H9 (cell line): ENCODE measurements around the gene R3HDML. TPM values are rescaled to one million over a fixed set of nuclear protein-coding genes. Genes with fewer than 3 reads are reported as not detected.
A peak's percentile ranks its signal among the peaks of the same experiment; 100 is the strongest.

Source experiments
- DNase-seq: peaks from one replicate; pipeline ENCODE4 v3.0.0-alpha.2; 2017
- H2AFZ ChIP-seq: one replicate; pipeline ENCODE4 v1.6.1; 2013; ENCODE audit warnings: mild to moderate bottlenecking, low read length, control low read depth, moderate library complexity
- H2AK5ac ChIP-seq: 2 replicates; pipeline ENCODE4 v1.6.1; 2013; ENCODE audit warnings: low read length, control low read depth, mixed read lengths; ENCODE audit not compliant: insufficient read length
- H2BK120ac ChIP-seq: one replicate; pipeline ENCODE4 v1.6.1; 2013; ENCODE audit warnings: low read depth, mild to moderate bottlenecking, low read length, control low read depth, inconsistent platforms; ENCODE audit not compliant: poor library complexity, severe bottlenecking
- H2BK12ac ChIP-seq: 2 replicates; pipeline ENCODE4 v1.6.1; 2013; ENCODE audit warnings: low read length, control low read depth, mixed read lengths, low read depth; ENCODE audit not compliant: insufficient read length
- H2BK15ac ChIP-seq: 2 replicates; pipeline ENCODE4 v1.6.1; 2013; ENCODE audit warnings: low read depth, low read length, control low read depth
- H2BK20ac ChIP-seq: one replicate; pipeline ENCODE4 v1.6.1; 2013; ENCODE audit warnings: low read depth, mild to moderate bottlenecking, low read length, control low read depth, inconsistent platforms; ENCODE audit not compliant: poor library complexity, severe bottlenecking
- H2BK5ac ChIP-seq: 2 replicates; pipeline ENCODE4 v1.6.1; 2013; ENCODE audit warnings: low read length, control low read depth, mixed read lengths; ENCODE audit not compliant: insufficient read length
- H3K14ac ChIP-seq: 2 replicates; pipeline ENCODE4 v1.6.1; 2013; ENCODE audit warnings: low read length, control low read depth; ENCODE audit not compliant: insufficient read depth
- H3K18ac ChIP-seq: 2 replicates; pipeline ENCODE4 v1.6.1; 2013; ENCODE audit warnings: low read depth, mild to moderate bottlenecking, mixed read lengths, low read length, control low read depth; ENCODE audit not compliant: insufficient read length
- H3K23ac ChIP-seq: 2 replicates; pipeline ENCODE4 v1.6.1; 2013; ENCODE audit warnings: low read length, control low read depth, mixed read lengths, low read depth; ENCODE audit not compliant: insufficient read length
- H3K23me2 ChIP-seq: 2 replicates; pipeline ENCODE4 v1.6.1; 2013; ENCODE audit warnings: low read depth, mild to moderate bottlenecking, mixed read lengths, low read length, control low read depth; ENCODE audit not compliant: insufficient read length, poor library complexity, severe bottlenecking
- H3K27ac ChIP-seq: 2 replicates; pipeline ENCODE4 v1.5.1; 2013; ENCODE audit warnings: low read length, control low read depth, mixed read lengths, low read depth; ENCODE audit not compliant: insufficient read length
- H3K27me3 ChIP-seq: 2 replicates; pipeline ENCODE4 v1.6.1; 2013; ENCODE audit warnings: low read length, control low read depth, inconsistent platforms; ENCODE audit not compliant: insufficient read depth
- H3K4ac ChIP-seq: 2 replicates; pipeline ENCODE4 v1.6.1; 2013; ENCODE audit warnings: low read depth, mild to moderate bottlenecking, control low read depth, inconsistent platforms, low read length, moderate library complexity
- H3K4me1 ChIP-seq: 2 replicates; pipeline ENCODE4 v1.6.1; 2013; ENCODE audit warnings: low read length, control low read depth, inconsistent platforms; ENCODE audit not compliant: insufficient read depth
- H3K4me2 ChIP-seq: 2 replicates; pipeline ENCODE4 v1.6.1; 2013; ENCODE audit warnings: low read length, control low read depth, mixed read lengths; ENCODE audit not compliant: insufficient read length, insufficient read depth
- H3K56ac ChIP-seq: 2 replicates; pipeline ENCODE4 v1.6.1; 2013; ENCODE audit warnings: low read depth, mild to moderate bottlenecking, mixed read lengths, low read length, control low read depth; ENCODE audit not compliant: insufficient read length
- H3K79me1 ChIP-seq: 2 replicates; pipeline ENCODE4 v1.6.1; 2013; ENCODE audit warnings: low read depth, mild to moderate bottlenecking, moderate library complexity, low read length, control low read depth, inconsistent platforms; ENCODE audit not compliant: insufficient read depth, poor library complexity, severe bottlenecking
- H3K79me2 ChIP-seq: 2 replicates; pipeline ENCODE4 v1.6.1; 2013; ENCODE audit warnings: low read length, control low read depth, inconsistent platforms; ENCODE audit not compliant: insufficient read depth
- H3K9ac ChIP-seq: 2 replicates; pipeline ENCODE4 v1.6.1; 2013; ENCODE audit warnings: low read length, control low read depth, mixed read lengths; ENCODE audit not compliant: insufficient read length; ENCODE audit errors: extremely low read depth
- H3K9me3 ChIP-seq: one replicate; pipeline ENCODE4 v1.6.1; 2013; ENCODE audit warnings: low read depth, low read length, inconsistent platforms; ENCODE audit not compliant: control insufficient read depth
- H3T11ph ChIP-seq: one replicate; pipeline ENCODE4 v1.6.1; 2013; ENCODE audit warnings: mild to moderate bottlenecking, low read length, control low read depth, inconsistent platforms
- H4K20me1 ChIP-seq: one replicate; pipeline ENCODE4 v1.6.1; 2013; ENCODE audit not compliant: control insufficient read depth, insufficient read length, insufficient read depth
- H4K5ac ChIP-seq: 2 replicates; pipeline ENCODE4 v1.6.1; 2013; ENCODE audit warnings: low read depth, mild to moderate bottlenecking, mixed read lengths, low read length, control low read depth; ENCODE audit not compliant: insufficient read length
- H4K8ac ChIP-seq: replicated peaks from 2 replicates; pipeline ENCODE4 v1.6.1; 2013; ENCODE audit warnings: low read length, control low read depth, mixed read lengths, low read depth; ENCODE audit not compliant: insufficient read length
- H4K91ac ChIP-seq: 2 replicates; pipeline ENCODE4 v1.6.1; 2013; ENCODE audit warnings: low read depth, mild to moderate bottlenecking, moderate library complexity, mixed read lengths, low read length, control low read depth; ENCODE audit not compliant: insufficient read length
- H3K27ac Mint-ChIP-seq, 3 experiments: 2 replicates in 2 of 3; 3 replicates in 1 of 3; pipeline ENCODE4 v1.8.0; 2020 to 2021; ENCODE audit warnings: mixed read lengths in 3 of 3, mild to moderate bottlenecking in 1 of 3, moderate library complexity in 1 of 3
- H3K27me3 Mint-ChIP-seq: 2 replicates; pipeline ENCODE4 v1.8.0; 2021; ENCODE audit warnings: low read depth, mild to moderate bottlenecking, moderate library complexity, mixed read lengths
- H3K36me3 Mint-ChIP-seq, 3 experiments: 2 replicates in 2 of 3; 3 replicates in 1 of 3; pipeline ENCODE4 v1.8.0; 2020 to 2021; ENCODE audit warnings: low read depth in 3 of 3, mixed read lengths in 3 of 3; ENCODE audit not compliant: insufficient read depth in 1 of 3
- H3K4me1 Mint-ChIP-seq, 2 experiments: 2 replicates each; pipeline ENCODE4 v1.8.0; 2020; ENCODE audit warnings: mixed read lengths in 2 of 2
- H3K4me3 Mint-ChIP-seq, 2 experiments: 2 replicates in 1 of 2; 3 replicates in 1 of 2; pipeline ENCODE4 v1.8.0; 2020 to 2021; ENCODE audit warnings: mild to moderate bottlenecking in 2 of 2, mixed read lengths in 2 of 2, moderate library complexity in 1 of 2
- H3K9me3 Mint-ChIP-seq, 2 experiments: 2 replicates in 1 of 2; 3 replicates in 1 of 2; pipeline ENCODE4 v1.8.0; 2020; ENCODE audit warnings: mild to moderate bottlenecking in 2 of 2, mixed read lengths in 2 of 2, moderate library complexity in 1 of 2
- WGBS: extraction: QIAGEN DNeasy Blood & Tissue Kit; methylation state at CpG from one replicate; pipeline ENCODE4 v1.1.7; 2013; ENCODE audit warnings: missing lambda C conversion rate, low lambda C conversion rate, mixed read lengths; ENCODE audit not compliant: insufficient read length; ENCODE audit errors: extremely low coverage; 5-methylcytosine and 5-hydroxymethylcytosine counted together
- total RNA-seq: library from RNA; stranded (reverse); gene quantifications from 2 replicates; pipeline ENCODE4 v1.2.1, GENCODE V29; 2021
- TF ChIP-seq, protein P1 (sequence below): fragments of 200-600 bp; sonication (generic); conservative IDR thresholded peaks from 3 replicates; pipeline ENCODE4 v1.8.0; 2021; ENCODE audit warnings: antibody characterized with exemption, mild to moderate bottlenecking

Gene R3HDML
- total RNA-seq, 1 experiment from 2014 or later = not detected

DNA sequence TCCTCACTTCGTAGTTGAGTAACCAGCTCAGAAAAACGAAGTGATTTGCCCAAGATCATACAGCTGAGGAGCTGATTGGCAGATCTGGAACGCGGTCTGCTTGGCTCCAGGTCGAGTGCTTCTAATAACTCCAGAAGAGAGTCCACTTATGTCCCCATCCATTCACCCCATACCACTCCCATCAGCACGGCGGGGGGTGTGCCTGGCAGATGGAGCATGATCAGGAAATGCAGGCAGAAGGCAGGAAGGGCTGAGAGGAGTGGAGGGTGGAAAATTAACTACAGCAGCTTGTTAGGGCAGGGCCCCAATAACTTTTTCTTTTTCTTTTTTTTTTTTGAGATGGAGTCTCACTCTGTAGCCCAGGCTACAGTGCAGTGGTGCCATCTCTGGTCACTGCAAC is 40.8 kb upstream of the R3HDML start:
- H2BK120ac ChIP-seq = no peak overlapping the region
- no peaks in the 10 kb centered on the region for H3K23me2 ChIP-seq
- H3K14ac ChIP-seq = no peak overlapping the region
- H3K9me3 ChIP-seq = no peaks in the 10 kb centered on the region
- no peak overlapping the region for H4K91ac ChIP-seq
- H3K9ac ChIP-seq = no peak overlapping the region
- H2BK15ac ChIP-seq = no peak overlapping the region
- Mint-ChIP-seq H3K27me3 (no peaks in the 10 kb centered on the region), H3K4me1 (peaks cover 2 to 3% of the 10 kb centered on the region in 2 experiments), H3K4me3 (no peak overlapping the region), H3K27ac (peak overlapping the region in 2 of 3 experiments; percentile 85 to 96; a peak in 4 of 7 replicates), H3K9me3 (no peaks in the 10 kb centered on the region), H3K36me3 (no peaks in the 10 kb centered on the region)
- no peak overlapping the region for H2BK20ac ChIP-seq
- no peak overlapping the region for H2BK12ac ChIP-seq
- H3K79me1 ChIP-seq = no peaks in the 10 kb centered on the region
- no peaks in the 10 kb centered on the region for H3K4me1 ChIP-seq
- no peaks in the 10 kb centered on the region for H3K27me3 ChIP-seq
- no peak overlapping the region for H3T11ph ChIP-seq
- H2AFZ ChIP-seq = no peak overlapping the region
- no peak overlapping the region for H3K23ac ChIP-seq
- H2AK5ac ChIP-seq = no peak overlapping the region
- no peak overlapping the region for H3K27ac ChIP-seq
- no CpG with 5 or more reads among the region's 7 CpGs for WGBS
- DNase-seq = no peak
- H2BK5ac ChIP-seq = no peak overlapping the region
- no peak overlapping the region for H3K4ac ChIP-seq
- H3K18ac ChIP-seq = no peak overlapping the region
- no peaks in the 10 kb centered on the region for H3K79me2 ChIP-seq
- no peak overlapping the region for H4K8ac ChIP-seq
- TF ChIP-seq, protein P1, sequence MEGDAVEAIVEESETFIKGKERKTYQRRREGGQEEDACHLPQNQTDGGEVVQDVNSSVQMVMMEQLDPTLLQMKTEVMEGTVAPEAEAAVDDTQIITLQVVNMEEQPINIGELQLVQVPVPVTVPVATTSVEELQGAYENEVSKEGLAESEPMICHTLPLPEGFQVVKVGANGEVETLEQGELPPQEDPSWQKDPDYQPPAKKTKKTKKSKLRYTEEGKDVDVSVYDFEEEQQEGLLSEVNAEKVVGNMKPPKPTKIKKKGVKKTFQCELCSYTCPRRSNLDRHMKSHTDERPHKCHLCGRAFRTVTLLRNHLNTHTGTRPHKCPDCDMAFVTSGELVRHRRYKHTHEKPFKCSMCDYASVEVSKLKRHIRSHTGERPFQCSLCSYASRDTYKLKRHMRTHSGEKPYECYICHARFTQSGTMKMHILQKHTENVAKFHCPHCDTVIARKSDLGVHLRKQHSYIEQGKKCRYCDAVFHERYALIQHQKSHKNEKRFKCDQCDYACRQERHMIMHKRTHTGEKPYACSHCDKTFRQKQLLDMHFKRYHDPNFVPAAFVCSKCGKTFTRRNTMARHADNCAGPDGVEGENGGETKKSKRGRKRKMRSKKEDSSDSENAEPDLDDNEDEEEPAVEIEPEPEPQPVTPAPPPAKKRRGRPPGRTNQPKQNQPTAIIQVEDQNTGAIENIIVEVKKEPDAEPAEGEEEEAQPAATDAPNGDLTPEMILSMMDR = no peak
- no peak overlapping the region for H4K5ac ChIP-seq
- no peak overlapping the region for H3K56ac ChIP-seq
- no peaks in the 10 kb centered on the region for H4K20me1 ChIP-seq
- no peak overlapping the region for H3K4me2 ChIP-seq
